Adrenal gland (tissue), 5 donors: ENCODE results near the gene ITPKB.

ENCODE experiments used
- CTCF ChIP-seq, 6 experiments: fragments of 450-650 bp in 4 of 6; fragments of 200-600 bp in 2 of 6; sonication (generic) in 1 of 6; IDR thresholded peaks; 1 replicate in 5 of 6; 2 replicates in 1 of 6; pipeline versions ENCODE4 v1.5.1 to v1.8.0; 2016 to 2021; ENCODE audit warnings: antibody characterized with exemption in 6 of 6, mild to moderate bottlenecking in 2 of 6, moderate library complexity in 1 of 6
- POLR2A ChIP-seq, 2 donors: fragments of 450-650 bp; IDR thresholded peaks; one replicate each; pipeline ENCODE4 v1.6.1; 2017; ENCODE audit warnings: antibody characterized with exemption in 2 of 2, mild to moderate bottlenecking in 2 of 2, moderate library complexity in 1 of 2
- donor health status: DM: no; HTN: no; CAD: no.

- TF ChIP-seq POLR2A (IDR thresholded peaks at IDR 0.05) (no peak), CTCF (IDR thresholded peaks at IDR 0.05) (no peak)
Measured at GRCh38 chr1:226615876-226616275, 123.2 kb downstream of the ITPKB start.
